ENCODE results near the gene TRPV5. TPM values are rescaled to one million over a fixed set of nuclear protein-coding genes. Genes with fewer than 3 reads are reported as not detected.

TRPV5 gene
- total and polyA plus RNA-seq, 8 donors = not detected

DNA sequence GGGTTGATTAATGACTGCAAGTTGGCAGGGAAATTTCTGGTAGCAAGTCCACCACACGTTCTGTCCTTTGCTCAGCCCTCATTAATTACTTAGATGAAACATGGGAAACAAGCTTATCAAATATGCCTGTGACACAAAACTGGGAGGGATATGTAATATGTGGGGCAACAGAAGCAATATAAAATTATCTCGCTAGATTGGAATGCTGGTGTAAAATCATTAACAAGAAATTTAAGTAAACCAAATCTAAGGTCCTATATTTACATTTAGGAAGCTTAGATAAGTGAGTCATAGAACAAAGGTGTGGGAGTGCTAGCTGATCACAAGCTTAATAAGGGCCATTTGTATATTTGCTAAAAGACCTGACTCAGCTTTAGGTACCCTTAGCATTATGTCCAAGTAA, 23.5 kb downstream of the TRPV5 start:
- H3K27ac ChIP-seq = peak overlapping the region in 4 of 5 donors; percentile 67 to 81 (median 72)
- H3K36me3 ChIP-seq = no peaks in the 10 kb centered on the region
- H3K9me3 ChIP-seq = no peaks in the 10 kb centered on the region
- no peaks in the 10 kb centered on the region for H3K27me3 ChIP-seq
- WGBS, 5 donors = 19 to 50% (median 23%) methylated on average over 2 of the region's 2 CpGs
- TF ChIP-seq EP300 (IDR thresholded peaks at IDR 0.05) = no peak
- peak in 1 of 3 donors; percentile 62 for TF ChIP-seq POLR2AphosphoS5 (IDR thresholded peaks at IDR 0.05)
- TF ChIP-seq, protein P1, sequence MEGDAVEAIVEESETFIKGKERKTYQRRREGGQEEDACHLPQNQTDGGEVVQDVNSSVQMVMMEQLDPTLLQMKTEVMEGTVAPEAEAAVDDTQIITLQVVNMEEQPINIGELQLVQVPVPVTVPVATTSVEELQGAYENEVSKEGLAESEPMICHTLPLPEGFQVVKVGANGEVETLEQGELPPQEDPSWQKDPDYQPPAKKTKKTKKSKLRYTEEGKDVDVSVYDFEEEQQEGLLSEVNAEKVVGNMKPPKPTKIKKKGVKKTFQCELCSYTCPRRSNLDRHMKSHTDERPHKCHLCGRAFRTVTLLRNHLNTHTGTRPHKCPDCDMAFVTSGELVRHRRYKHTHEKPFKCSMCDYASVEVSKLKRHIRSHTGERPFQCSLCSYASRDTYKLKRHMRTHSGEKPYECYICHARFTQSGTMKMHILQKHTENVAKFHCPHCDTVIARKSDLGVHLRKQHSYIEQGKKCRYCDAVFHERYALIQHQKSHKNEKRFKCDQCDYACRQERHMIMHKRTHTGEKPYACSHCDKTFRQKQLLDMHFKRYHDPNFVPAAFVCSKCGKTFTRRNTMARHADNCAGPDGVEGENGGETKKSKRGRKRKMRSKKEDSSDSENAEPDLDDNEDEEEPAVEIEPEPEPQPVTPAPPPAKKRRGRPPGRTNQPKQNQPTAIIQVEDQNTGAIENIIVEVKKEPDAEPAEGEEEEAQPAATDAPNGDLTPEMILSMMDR (IDR thresholded peaks at IDR 0.05) = no peak
- intact Hi-C loops (cut with DNase I; ENCODE audit: low total_unique reads) = no loop called here
- H3K4me1 ChIP-seq = peaks cover 3 to 45% (median 19%) of the 10 kb centered on the region in 4 donors
- DNase-seq = peak in 1 of 2 donors; percentile 75
- H3K4me3 ChIP-seq = no peak overlapping the region

DNA sequence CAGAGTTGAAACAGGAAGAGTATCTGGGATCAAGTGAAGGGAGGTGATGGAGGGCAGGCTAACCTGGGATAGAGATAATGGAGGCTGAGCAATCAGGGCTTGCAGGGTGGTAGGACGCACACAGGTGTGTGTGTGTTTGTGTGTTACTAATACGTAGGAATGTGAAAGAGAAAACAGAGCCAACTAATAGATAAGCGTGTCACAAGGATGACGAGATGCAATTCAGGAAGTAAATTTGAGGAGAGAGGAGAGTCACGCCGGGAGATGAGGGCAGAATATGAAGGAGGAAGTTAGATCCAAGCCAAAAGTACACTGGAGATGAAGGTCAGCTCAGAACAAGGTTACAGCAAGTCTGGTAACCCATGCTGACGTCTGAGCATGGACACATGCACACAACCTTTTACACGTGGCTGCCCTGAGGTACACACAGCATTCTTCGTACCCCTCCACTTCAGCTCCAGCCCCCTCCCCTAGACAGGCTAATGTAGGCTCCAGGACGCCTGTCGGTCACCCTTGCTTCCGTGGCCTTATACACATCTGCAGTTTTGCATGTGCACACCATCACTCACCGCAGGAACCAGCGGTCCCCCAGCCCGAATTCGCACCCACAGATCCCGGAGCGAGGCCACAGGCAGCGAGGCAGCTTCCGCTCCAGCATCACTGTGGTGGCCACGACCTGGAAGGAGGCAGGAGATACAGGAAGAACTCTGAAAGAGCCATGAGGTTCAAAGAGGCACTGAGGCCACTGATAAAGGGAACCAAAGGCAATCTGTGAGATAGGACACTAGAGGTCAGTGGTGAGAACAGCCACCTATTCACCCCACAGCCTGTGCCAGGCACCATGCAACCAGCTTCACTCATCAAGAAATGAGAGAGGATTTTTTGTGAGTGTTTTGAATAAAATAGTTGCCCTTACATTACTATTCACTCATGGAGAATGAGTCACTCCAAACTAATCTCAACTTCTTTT, 24.3 kb downstream of the TRPV5 start:
- peak; percentile 35 to 59 for DNase-seq
- H3K4me1 ChIP-seq = peaks cover 3 to 38% (median 19%) of the 10 kb centered on the region in 4 donors
- intact Hi-C loops (cut with DNase I; ENCODE audit: low total_unique reads) = no loop called here
- H3K9me3 ChIP-seq = peaks cover 0 to 5% (median 2%) of the 10 kb centered on the region in 4 donors
- 45 to 60% (median 47%) methylated on average over 21 of the region's 21 CpGs for WGBS, 5 donors
- peak overlapping the region; percentile 67 to 81 (median 71) for H3K27ac ChIP-seq
- peak in 2 of 3 donors; percentile 58 to 86 for TF ChIP-seq POLR2AphosphoS5 (IDR thresholded peaks at IDR 0.05)
- TF ChIP-seq, protein P1 (IDR thresholded peaks at IDR 0.05) = no peak
- H3K36me3 ChIP-seq = no peaks in the 10 kb centered on the region
- H3K27me3 ChIP-seq = no peaks in the 10 kb centered on the region
- no peak overlapping the region for H3K4me3 ChIP-seq

DNA sequence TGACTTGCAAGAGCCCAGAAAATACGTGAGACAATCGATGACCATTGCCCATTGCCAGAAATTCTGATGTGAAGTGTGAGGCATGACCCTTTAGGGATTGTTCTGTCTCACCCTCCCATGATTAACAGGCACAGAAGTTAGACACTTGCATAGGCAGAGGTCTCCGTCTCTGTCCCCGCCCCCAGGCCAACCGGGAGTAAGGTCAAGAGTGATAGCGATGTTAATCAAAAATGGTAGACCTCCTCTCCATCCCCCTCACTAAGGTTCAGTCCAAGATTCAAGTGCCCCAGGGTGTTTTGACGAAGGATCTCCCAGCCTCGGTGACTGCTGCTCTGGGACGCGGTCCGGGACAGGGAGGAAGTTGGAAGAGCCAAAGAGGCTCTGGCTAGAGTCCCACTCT, 25.3 kb downstream of the TRPV5 start:
- 89 to 94% (median 93%) methylated on average over 11 of the region's 11 CpGs for WGBS, 5 donors
- no peak for DNase-seq
- intact Hi-C loops (cut with DNase I; ENCODE audit: low total_unique reads) = no loop called here
- Histone ChIP-seq H3K27me3 (no peaks in the 10 kb centered on the region), H3K9me3 (peaks cover 0 to 5% (median 2%) of the 10 kb centered on the region in 4 donors), H3K4me3 (no peak overlapping the region), H3K36me3 (no peaks in the 10 kb centered on the region), H3K27ac (peak overlapping the region in 2 of 5 donors; percentile 34 to 67), H3K4me1 (peaks cover 3 to 29% (median 16%) of the 10 kb centered on the region in 4 donors)
- TF ChIP-seq, protein P1 (IDR thresholded peaks at IDR 0.05) = no peak
- TF ChIP-seq POLR2A (IDR thresholded peaks at IDR 0.05) (no peak), EP300 (IDR thresholded peaks at IDR 0.05) (no peak), POLR2AphosphoS5 (IDR thresholded peaks at IDR 0.05) (no peak)

DNA sequence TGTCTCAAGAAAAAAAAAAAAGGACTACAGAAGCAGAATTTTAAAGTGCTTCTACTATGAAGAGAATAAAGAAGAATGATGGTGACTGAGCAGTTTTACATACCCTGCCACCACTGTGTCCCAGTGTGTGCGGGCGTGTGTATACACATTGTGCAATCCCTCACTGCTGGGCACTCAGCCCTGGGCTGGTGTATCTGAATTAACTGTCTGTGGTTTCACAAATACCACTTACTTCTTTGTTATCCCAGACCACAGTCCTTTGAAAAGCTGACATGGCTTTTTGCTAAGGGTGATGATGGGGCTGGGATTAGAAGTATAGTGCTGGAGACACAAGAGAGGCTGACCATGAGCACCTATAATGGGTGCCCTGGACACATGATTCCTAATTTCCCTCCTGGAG, 26.9 kb downstream of the TRPV5 start:
- 47 to 96% (median 92%) methylated on average over 2 of the region's 2 CpGs for WGBS, 5 donors
- Histone ChIP-seq H3K4me3 (no peak overlapping the region), H3K27me3 (no peaks in the 10 kb centered on the region), H3K36me3 (no peaks in the 10 kb centered on the region), H3K9me3 (peaks cover 0 to 5% (median 2%) of the 10 kb centered on the region in 4 donors), H3K4me1 (peaks cover 3 to 28% (median 14%) of the 10 kb centered on the region in 4 donors), H3K27ac (no peak overlapping the region)
- intact Hi-C loops (cut with DNase I; ENCODE audit: low total_unique reads) = no loop called here
- DNase-seq = no peak
- TF ChIP-seq, protein P1 (IDR thresholded peaks at IDR 0.05) = no peak
- TF ChIP-seq EP300 (IDR thresholded peaks at IDR 0.05) (no peak), POLR2A (IDR thresholded peaks at IDR 0.05) (no peak), POLR2AphosphoS5 (IDR thresholded peaks at IDR 0.05) (no peak)
